Mucosa of gallbladder (tissue), 1 donor: ENCODE results near the gene DNER. TPM values are rescaled to one million over a fixed set of nuclear protein-coding genes. Genes with fewer than 3 reads are reported as not detected.
"Not testable (repeated sequence)": the region's sequence is repeated elsewhere in the genome, so short reads cannot be mapped to it uniquely, and the experiment has no call there.

Source experiments
- DNase-seq: peaks from one replicate; pipeline ENCODE4 v3.0.0-alpha.2; 2020; ENCODE audit warnings: low spot score
- total RNA-seq: library from RNA; stranded (reverse); gene quantifications from one replicate; pipeline ENCODE4 v1.2.1, GENCODE V29; 2021
- donor health status: DM: no; HTN: no; CAD: no.

Gene DNER
- total RNA-seq, 1 donor from 2014 or later, result 0.43 TPM

- DNase-seq, result no peak
Measured at GRCh38 chr2:229405796-229406195, 308.6 kb downstream of the DNER start.

DNA sequence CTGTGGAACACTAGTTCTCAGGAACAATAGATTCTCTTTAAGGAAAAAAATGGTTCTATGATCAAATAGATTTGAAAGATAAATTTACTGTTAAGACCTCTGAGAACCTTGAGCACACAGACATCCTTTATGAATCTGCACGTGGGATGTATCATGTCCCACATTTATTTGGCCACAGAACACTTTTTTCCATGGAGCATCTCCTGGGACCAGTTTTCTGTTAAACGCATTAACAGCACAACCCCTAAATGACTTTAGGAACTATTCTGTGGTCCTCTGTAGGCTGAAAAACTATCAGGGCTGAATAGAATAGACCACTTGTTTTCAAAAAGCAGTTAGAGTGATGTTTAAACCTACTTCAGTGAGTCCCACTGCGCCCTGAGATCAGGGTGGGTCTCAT is 311.1 kb downstream of the DNER start:
- DNase-seq, result no peak

- DNase-seq, result no peak
Measured at GRCh38 chr2:229401171-229401865, 313.0 kb downstream of the DNER start.

- no peak for DNase-seq
Measured at GRCh38 chr2:229393926-229394325, 320.4 kb downstream of the DNER start.

DNA sequence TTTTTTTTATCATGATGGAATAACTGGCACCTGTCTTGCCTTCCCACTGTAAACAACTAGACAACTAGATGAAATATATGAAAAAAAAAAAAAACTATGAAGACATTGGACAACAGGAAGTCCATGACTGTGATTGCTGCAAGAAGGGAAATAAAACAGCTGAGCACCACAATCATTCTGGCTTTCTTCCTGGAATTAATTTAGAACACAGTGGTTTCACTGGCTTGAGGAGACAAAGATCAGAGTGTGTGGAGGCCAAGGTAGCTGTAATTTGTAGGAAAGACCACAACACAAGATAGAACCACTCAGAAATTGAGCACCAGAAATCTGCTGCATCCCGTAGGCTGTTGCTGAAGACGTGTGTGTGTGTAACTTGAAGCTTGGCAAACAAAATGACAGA is 322.2 kb downstream of the DNER start:
- no peak for DNase-seq

GRCh38 chr2:229388731-229389130 is 325.6 kb downstream of the DNER start:
- DNase-seq, result no peak

DNA sequence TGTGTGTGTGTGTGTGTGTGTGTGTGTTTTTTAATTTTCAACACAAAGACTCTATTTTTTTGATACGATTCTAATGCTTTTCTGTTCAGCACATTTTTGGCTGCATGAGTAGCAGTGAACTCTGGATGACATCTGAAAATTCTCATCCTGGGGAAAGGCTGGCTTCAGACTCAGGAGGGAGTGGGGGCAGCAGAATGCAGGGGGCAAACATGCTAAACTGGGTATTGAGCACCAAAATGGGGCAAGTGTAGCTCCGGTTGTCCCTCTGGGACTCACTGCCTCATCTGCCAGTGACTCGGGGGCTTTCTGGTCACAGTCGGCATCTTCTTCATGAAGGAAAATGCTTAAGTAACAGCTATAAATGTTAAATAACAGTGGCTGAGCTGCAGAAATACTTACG is 326.5 kb downstream of the DNER start:
- no peak for DNase-seq

- no peak for DNase-seq
Measured at GRCh38 chr2:229380101-229380625, 334.2 kb downstream of the DNER start.

- no peak for DNase-seq
Measured at GRCh38 chr2:229378386-229378785, 336.0 kb downstream of the DNER start.

DNA sequence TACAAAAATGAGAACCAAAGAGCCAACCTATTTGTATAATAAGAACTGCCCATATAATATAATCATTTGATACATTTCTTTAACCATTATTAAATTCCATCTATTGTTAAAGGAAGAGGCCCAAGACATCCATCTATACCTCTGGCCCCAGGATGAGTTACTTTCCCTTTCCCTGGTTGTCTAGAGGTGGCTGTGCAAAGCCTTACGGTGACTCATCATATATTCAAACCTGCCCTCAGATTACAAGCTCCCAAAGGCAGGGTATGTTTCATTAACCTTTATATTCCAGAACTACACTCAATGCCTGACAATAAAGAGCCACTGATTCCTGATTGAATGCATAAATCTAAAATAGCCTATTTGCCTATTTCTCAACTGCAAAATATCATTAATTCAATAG is 337.5 kb downstream of the DNER start:
- DNase-seq, result no peak

GRCh38 chr2:229375251-229375650 is 339.1 kb downstream of the DNER start:
- DNase-seq, result no peak

DNA sequence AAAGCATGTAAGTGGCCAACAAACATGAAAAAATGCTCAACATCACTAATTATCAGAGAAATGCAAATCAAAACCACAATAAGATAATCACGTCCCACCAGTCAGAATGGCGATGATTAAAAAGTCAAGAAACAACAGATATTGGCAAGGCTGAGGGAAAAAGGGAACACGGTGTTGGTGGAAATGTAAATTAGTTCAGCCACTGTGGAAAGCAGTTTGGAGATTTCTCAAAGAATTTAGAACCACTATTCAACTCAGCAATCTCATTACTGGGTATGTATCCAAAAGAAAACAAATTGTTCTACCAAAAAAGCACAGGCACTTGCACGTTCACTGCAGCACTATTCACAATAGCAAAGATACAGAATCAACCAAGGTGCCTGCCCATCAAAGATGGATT is 341.0 kb downstream of the DNER start:
- not testable (repeated sequence) for DNase-seq

DNA sequence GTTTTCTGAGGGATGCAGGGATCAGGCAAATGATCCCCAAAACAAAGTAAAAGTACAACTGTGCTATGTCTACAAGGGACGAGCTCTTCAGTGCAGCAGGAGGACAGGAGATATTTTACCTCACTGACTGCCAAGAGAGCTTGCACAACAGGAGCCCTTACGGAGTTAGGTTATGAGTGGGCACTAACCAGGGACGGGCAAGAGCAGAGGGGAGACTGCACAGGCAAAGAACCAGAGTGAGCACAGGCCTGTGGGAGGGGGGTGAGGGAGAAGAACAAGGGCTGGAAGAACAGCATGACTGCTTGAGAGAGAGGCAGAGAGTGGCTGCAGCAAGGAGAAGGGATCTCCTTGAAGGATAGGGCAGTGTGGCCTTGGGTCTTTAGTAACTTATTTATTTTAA is 342.1 kb downstream of the DNER start:
- no peak for DNase-seq

- no peak for DNase-seq
Measured at GRCh38 chr2:229371086-229371485, 343.3 kb downstream of the DNER start.

DNA sequence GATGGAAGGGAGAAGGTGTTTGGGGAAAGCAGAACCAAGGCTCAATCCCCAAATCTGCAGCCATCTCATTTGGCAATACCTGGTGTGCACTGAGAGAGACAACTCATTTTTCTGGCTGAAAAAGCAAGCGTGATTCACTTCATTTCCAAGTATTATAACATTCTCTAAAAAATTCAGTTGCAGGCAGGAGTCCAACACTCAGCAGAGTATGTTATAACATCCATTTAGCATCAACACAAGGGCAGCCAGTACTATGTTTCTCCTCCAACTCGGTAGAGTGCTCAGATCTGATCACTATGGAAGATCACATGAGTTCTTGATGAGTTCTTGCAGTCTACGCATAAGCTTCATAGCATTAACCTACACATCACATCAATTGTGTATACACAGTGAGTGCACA is 343.8 kb downstream of the DNER start:
- no peak for DNase-seq

GRCh38 chr2:229363185-229363814 is 351.1 kb downstream of the DNER start:
- DNase-seq, result no peak

GRCh38 chr2:229350883-229351282 is 363.5 kb downstream of the DNER start:
- DNase-seq, result no peak

- no peak for DNase-seq
Measured at GRCh38 chr2:229350117-229350805, 364.1 kb downstream of the DNER start.

DNA sequence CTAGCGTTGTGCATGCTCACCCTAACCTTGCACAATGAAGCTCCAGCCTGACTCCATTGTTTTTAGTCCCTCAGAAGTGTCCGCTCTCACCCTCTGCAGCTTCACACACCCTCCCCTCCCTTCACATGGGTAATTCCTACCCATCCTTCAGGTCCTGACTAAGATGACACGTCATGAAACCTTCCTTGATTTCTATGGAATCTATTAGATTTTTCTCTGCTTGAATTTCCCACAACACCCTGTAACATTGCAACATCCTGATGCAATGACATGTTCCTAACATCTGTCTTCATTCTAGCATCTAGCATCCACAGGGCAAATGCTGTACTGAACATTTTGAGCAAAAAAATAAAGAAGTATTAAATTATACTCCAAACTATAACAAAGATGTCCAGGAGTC is 366.2 kb downstream of the DNER start:
- DNase-seq, result no peak

DNA sequence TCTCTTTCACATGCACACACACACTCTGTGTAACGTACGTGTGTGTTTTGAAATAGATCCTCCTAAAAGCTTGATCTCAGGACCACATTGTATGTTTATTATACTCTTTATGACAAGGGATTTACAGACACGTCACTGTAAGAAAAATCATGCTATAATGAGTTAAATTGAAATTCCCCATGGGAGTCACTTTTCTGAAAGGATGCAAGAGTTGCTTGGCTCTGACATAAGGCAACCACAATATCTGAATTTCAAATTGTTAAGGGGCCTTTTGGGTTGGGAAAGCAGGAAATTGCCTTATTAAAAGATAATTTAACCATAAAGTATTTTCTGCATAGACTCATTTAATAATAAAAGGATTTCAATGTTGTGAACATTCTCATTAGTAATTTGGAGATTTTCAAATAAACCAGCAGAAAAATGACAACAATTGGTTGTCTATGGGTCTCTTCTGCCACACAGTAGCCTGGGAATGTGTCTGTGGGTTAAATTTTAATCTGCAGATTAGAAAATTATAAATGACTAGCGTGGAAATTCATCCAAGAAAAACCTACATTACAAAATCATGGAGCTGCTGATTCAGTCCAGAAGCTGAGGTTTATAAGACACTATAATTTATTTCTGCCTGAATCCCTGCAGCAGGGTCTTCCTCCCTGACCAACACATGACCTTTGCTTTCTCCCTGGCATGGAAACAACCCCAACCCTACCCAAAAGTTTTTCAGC is 367.4 kb downstream of the DNER start:
- no peak for DNase-seq

DNA sequence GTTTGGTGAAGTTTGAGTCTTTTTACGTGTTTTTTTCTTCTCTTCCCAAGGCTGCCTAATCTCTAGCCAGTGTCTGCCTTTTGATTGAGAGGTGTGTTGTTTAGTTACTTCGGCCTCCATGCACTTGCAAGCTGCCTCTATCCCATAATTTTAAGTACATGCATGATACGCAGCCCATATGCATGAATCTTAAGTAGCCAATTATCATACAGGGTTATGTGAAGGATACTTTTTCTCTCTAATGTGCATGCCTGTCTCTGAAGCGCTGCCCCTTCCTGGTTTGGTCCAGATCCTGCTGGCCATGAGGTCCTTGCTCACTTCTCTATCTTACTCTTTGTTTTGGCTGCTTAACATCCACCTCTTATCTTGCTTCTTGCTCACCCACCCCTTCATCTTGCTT is 369.4 kb downstream of the DNER start:
- DNase-seq, result no peak

- no peak for DNase-seq
Measured at GRCh38 chr2:229344151-229344551, 370.2 kb downstream of the DNER start.
